Pancreas (tissue), 10 donors: ENCODE results near the gene PRPF8. TPM values are rescaled to one million over a fixed set of nuclear protein-coding genes. Genes with fewer than 3 reads are reported as not detected.

Source experiments
- ATAC-seq, 4 donors: fragments of 200-7000 bp; cut with Tn5 transposase; one replicate each; pipeline versions ENCODE4 v1.8.0 to v1.9.1; 2020; ENCODE audit warnings: mild to moderate bottlenecking in 4 of 4, moderate library complexity in 4 of 4
- DNase-seq, 6 donors: peaks; one replicate each; pipeline ENCODE4 v3.0.0-alpha.2; 2020
- FAIRE-seq: peaks from 2 replicates; lab custom pipeline; 2012; peaks lifted over from hg19 to GRCh38; lab: Jason Lieb, UNC
- H3K27ac ChIP-seq, 4 donors: fragments of 200-600 bp; sonication (generic); 1 replicate in 3 of 4; 2 replicates in 1 of 4; pipeline versions ENCODE4 v1.5.0 to v1.8.0; 2020
- H3K27me3 ChIP-seq, 4 donors: fragments of 200-600 bp; one replicate each; pipeline ENCODE4 v1.8.0; 2021
- H3K36me3 ChIP-seq, 3 donors: fragments of 200-600 bp; sonication (generic) in 1 of 3; one replicate each; pipeline versions ENCODE4 v1.5.0 to v1.8.0; 2020 to 2021
- H3K4me1 ChIP-seq, 3 donors: fragments of 200-600 bp; one replicate each; pipeline ENCODE4 v1.8.0; 2021
- H3K4me3 ChIP-seq, 4 donors: fragments of 200-600 bp; sonication (generic) in 2 of 4; one replicate each; pipeline versions ENCODE4 v1.5.0 to v1.8.0; 2020 to 2021
- H3K9me3 ChIP-seq, 4 donors: fragments of 200-600 bp; one replicate each; pipeline ENCODE4 v1.8.0; 2021
- WGBS, 2 donors: extraction: QIAGEN DNeasy Blood & Tissue Kit; methylation state at CpG; one replicate each; pipeline ENCODE4 v1.1.7; 2013; 5-methylcytosine and 5-hydroxymethylcytosine counted together
- intact Hi-C, 3 donors: fragments of 100-400 bp; cut with DNase I; formaldehyde crosslinking; loops; one replicate each; pipeline versions ENCODE4 v1.11.1 to v1.14.2; 2022
- polyA plus RNA-seq, 2 donors: library from polyadenylated mRNA; stranded (reverse); fragments of 200-250 nt; gene quantifications; one replicate each; pipeline ENCODE4 v1.2.3, GENCODE V29; 2013
- total RNA-seq, 6 donors: library from RNA; stranded (reverse); fragmentation: NEBNext Ultra II Directional in 4 of 6; extraction: Animal tissue kit (Norgen Biotek cat#: 25700) in 4 of 6; gene quantifications; one replicate each; pipeline versions ENCODE4 v1.2.1 to v1.2.4, GENCODE V29; 2021 to 2023
- TF ChIP-seq, protein P1 (sequence below), 4 donors: fragments of 200-600 bp; sonication (generic) in 3 of 4; IDR thresholded peaks; one replicate each; pipeline versions ENCODE4 v1.5.0 to v1.8.0; 2021; ENCODE audit warnings: antibody characterized with exemption in 4 of 4
- donor health status: healthy with polysubstance abuse.
- donor health status: DM: no; HTN: no; CAD: no; lungs with moderate emphysema.
- donor health status: DM: no; HTN: no; CAD: no.
- donor health status: control.
- donor health status: control.
- donor health status: Bipolar disorder and iron deficiency.
- donor health status: DM: yes; HTN: yes; CAD: no.
- donor health status: DM: no; HTN: no; CAD: no.
- donor health status: DM: no; HTN: no; CAD: no.
- donor health status: DM: yes; HTN: yes; CAD: no.

PRPF8 gene
- total and polyA plus RNA-seq, 8 donors, result 78.9 to 129 (median 97.7) TPM

DNA sequence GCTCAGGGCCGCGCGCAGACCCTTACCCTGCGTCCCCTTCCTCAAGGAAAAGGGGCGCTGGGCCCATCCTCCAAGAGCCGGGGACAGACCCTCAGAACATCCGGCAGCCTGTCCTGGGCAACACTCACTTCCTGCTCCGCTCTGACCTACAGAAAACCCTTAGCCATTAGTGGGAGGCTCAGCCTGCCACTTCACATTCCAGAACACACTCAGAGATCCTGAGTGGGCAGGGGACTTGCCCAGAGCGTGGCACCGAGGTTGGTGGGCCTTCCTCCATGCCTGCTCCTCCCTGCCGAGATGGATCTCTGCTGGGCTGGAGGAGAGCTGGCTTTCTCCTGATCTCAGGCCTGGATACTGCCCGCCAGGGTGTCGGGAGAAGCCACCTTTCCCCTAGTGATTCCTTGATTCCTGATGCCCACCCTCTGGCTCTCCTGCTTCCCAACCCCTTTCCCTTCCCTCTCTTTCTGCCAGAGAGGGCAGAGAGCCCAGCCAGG lies 40.6 kb downstream of the PRPF8 start:
- H3K9me3 ChIP-seq, result no peaks in the 10 kb centered on the region
- TF ChIP-seq, protein P1, sequence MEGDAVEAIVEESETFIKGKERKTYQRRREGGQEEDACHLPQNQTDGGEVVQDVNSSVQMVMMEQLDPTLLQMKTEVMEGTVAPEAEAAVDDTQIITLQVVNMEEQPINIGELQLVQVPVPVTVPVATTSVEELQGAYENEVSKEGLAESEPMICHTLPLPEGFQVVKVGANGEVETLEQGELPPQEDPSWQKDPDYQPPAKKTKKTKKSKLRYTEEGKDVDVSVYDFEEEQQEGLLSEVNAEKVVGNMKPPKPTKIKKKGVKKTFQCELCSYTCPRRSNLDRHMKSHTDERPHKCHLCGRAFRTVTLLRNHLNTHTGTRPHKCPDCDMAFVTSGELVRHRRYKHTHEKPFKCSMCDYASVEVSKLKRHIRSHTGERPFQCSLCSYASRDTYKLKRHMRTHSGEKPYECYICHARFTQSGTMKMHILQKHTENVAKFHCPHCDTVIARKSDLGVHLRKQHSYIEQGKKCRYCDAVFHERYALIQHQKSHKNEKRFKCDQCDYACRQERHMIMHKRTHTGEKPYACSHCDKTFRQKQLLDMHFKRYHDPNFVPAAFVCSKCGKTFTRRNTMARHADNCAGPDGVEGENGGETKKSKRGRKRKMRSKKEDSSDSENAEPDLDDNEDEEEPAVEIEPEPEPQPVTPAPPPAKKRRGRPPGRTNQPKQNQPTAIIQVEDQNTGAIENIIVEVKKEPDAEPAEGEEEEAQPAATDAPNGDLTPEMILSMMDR (IDR thresholded peaks at IDR 0.05), result no peak
- ATAC-seq (no peak), DNase-seq (peak in 3 of 6 donors; percentile 33 to 78 (median 44)), FAIRE-seq (no peak)
- H3K27me3 ChIP-seq, result no peaks in the 10 kb centered on the region
- intact Hi-C loops, result no loop called here
- H3K4me1 ChIP-seq, result peaks cover 15 to 23% (median 17%) of the 10 kb centered on the region in 3 donors
- no peaks in the 10 kb centered on the region for H3K36me3 ChIP-seq
- WGBS, 2 donors, result 33 to 49% methylated on average over 11 to 13 of the region's 13 CpGs
- H3K27ac ChIP-seq, result peak overlapping the region in 1 of 4 donors; percentile 33
- H3K4me3 ChIP-seq, result peak overlapping the region; percentile 28 to 62 (median 46)

- H3K4me3 ChIP-seq, result peak overlapping the region; percentile 28 to 62 (median 46)
- TF ChIP-seq, protein P1 (IDR thresholded peaks at IDR 0.05), result peak in 3 of 4 donors; percentile 9 to 30 (median 13)
- intact Hi-C loops, result no loop called here
- H3K4me1 ChIP-seq, result peaks cover 14 to 23% (median 16%) of the 10 kb centered on the region in 3 donors
- H3K27ac ChIP-seq, result peak overlapping the region in 2 of 4 donors; percentile 8 to 33
- H3K27me3 ChIP-seq, result no peaks in the 10 kb centered on the region
- ATAC-seq (peak; percentile 69 to 84 (median 70)), DNase-seq (peak; percentile 86 to 96 (median 90)), FAIRE-seq (no peak)
- H3K9me3 ChIP-seq, result no peaks in the 10 kb centered on the region
- 1% methylated on average over 56 to 83 of the region's 90 CpGs for WGBS, 2 donors
- H3K36me3 ChIP-seq, result no peaks in the 10 kb centered on the region
Measured at GRCh38 chr17:1643293-1643998, 41.2 kb downstream of the PRPF8 start.

GRCh38 chr17:1641065-1641403 lies 43.6 kb downstream of the PRPF8 start:
- FAIRE-seq, result no peak
- Histone ChIP-seq H3K9me3 (no peaks in the 10 kb centered on the region), H3K4me1 (peaks cover 6 to 14% (median 8%) of the 10 kb centered on the region in 3 donors), H3K4me3 (no peak overlapping the region), H3K27ac (no peak overlapping the region), H3K36me3 (no peaks in the 10 kb centered on the region), H3K27me3 (no peaks in the 10 kb centered on the region)
- TF ChIP-seq, protein P1 (IDR thresholded peaks at IDR 0.05), result no peak
- no peak for DNase-seq
- WGBS, 2 donors, result 72 to 80% methylated on average over 12 of the region's 12 CpGs
- ATAC-seq, result no peak
- intact Hi-C loops, result no loop called here

- Histone ChIP-seq H3K4me1 (peaks cover 6 to 14% (median 8%) of the 10 kb centered on the region in 3 donors), H3K4me3 (no peak overlapping the region), H3K9me3 (no peaks in the 10 kb centered on the region), H3K27me3 (no peaks in the 10 kb centered on the region), H3K27ac (peak overlapping the region in 1 of 4 donors; percentile 5), H3K36me3 (no peaks in the 10 kb centered on the region)
- DNase-seq (peak in 5 of 6 donors; percentile 35 to 86 (median 72)), ATAC-seq (peak; percentile 17 to 40 (median 26)), FAIRE-seq (no peak)
- intact Hi-C loops, result no loop called here
- WGBS, 2 donors, result 51 to 55% methylated on average over 23 of the region's 23 CpGs
- TF ChIP-seq, protein P1 (IDR thresholded peaks at IDR 0.05), result no peak
Measured at GRCh38 chr17:1640329-1641064, 44.2 kb downstream of the PRPF8 start.
